Upper lobe of left lung (tissue), 4 donors: ENCODE results near the gene MMAB.

ENCODE experiments used
- CTCF ChIP-seq, 6 experiments: fragments of 450-650 bp in 4 of 6; fragments of 200-600 bp in 2 of 6; sonication (generic) in 2 of 6; IDR thresholded peaks; one replicate each; pipeline ENCODE4 v1.5.1; 2016 to 2019; ENCODE audit warnings: antibody characterized with exemption in 6 of 6
- EP300 ChIP-seq, 4 donors: sonication (generic); formaldehyde crosslinking; IDR thresholded peaks; one replicate each; pipeline ENCODE4 v1.5.1; 2017; ENCODE audit warnings: antibody characterized with exemption in 4 of 4, control low read depth in 2 of 4
- POLR2A ChIP-seq, 4 donors: fragments of 450-650 bp; IDR thresholded peaks; one replicate each; pipeline ENCODE4 v1.5.1; 2016 to 2017; ENCODE audit warnings: antibody characterized with exemption in 4 of 4, mild to moderate bottlenecking in 2 of 4
- POLR2AphosphoS5 ChIP-seq, 2 donors: sonication (generic); formaldehyde crosslinking; IDR thresholded peaks; one replicate each; pipeline ENCODE4 v1.5.1; 2017; ENCODE audit warnings: antibody characterized with exemption in 2 of 2

GRCh38 chr12:109592905-109593272, 19.6 kb upstream of the MMAB start:
- TF ChIP-seq POLR2A (IDR thresholded peaks at IDR 0.05) (no peak), CTCF (IDR thresholded peaks at IDR 0.05) (no peak), EP300 (IDR thresholded peaks at IDR 0.05) (no peak), POLR2AphosphoS5 (IDR thresholded peaks at IDR 0.05) (no peak)
